Measurements from ENCODE around the gene FGD5.

Gene FGD5

DNA sequence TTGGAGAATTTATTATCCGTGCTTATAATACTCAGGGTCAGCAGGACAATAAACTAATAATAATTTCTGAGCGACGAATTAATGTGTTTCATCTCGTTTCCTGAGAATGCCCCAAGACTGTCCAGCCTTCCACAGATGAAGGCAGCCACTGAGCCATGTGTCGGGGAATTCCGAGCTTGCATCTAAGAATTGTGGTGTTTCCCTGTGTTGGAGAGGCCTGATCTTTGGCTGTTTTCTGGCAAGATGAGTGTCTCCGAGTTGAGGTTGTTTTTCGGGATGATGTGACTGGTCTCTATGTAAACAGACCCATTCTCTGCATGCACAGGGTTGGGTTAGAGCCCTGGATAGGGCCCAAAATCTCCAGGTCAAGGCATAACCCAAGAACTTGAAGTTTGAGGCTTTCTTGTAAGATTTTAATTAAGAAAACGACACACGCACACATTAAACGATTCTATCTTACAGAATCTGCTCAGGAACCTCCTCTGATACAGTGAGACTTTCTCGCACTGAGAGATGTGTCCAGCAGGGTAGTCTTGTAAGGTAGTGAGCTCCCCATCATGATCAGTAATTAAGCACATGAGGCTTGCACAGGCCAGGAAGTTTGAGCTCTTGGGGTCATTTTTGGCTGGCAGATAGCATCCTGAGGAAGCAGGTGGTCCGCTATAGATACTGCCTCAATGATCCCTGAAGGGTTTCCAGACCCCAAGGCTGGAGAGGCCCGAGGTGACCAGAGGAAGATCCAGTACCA is 14.4 kb downstream of the FGD5 start:
- no peak for DNase-seq

DNA sequence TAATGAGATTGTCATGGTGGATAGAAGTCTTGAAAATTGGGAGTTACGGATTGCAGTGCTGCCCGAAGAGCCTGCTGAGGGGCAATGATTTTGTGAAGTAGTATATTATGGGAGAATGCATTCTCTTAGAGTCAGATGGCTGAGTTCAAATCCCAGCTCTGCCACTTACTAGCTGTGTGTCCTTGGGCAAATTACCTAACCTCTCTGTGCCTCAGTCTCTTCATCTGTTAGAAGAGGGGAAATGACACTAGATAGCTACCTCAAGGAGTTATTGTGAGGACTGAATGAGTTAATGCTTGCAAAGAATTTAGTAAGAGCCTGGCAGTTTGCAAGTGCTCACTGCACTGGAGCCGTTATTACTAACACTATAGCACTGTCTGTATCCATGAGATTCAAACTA is 15.4 kb downstream of the FGD5 start:
- no peak for DNase-seq

DNA sequence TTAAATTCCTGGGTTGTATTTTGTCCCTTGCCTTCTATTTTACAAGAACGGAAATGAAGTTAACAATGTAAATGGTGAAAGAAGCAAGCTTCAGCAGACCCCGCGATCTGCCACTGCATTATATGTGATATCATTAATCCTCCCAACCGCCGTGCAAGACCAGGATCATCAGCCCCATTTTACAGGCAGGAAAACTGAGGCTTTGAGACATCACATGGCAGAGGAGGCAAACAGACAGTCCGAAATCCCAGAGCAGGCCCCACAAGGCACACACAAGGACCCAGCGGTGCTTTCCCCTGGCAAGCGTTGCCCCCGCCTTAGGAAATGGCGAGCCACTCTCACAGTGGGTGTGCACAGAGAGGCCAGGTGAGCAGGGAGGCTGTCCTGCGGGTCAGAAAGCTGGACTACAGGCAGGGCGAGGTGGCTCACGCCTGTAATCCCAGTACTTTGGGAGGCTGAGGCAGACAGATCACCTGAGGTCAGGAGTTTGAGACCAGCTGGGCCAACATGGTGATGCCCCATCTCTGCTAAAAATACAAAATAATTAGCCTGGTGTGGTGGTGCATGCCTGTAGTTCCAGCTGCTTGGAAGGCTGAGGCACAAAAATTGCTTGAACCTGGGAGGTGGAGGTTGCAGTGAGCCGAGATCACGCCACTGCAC is 16.2 kb downstream of the FGD5 start:
- no peak for DNase-seq

DNA sequence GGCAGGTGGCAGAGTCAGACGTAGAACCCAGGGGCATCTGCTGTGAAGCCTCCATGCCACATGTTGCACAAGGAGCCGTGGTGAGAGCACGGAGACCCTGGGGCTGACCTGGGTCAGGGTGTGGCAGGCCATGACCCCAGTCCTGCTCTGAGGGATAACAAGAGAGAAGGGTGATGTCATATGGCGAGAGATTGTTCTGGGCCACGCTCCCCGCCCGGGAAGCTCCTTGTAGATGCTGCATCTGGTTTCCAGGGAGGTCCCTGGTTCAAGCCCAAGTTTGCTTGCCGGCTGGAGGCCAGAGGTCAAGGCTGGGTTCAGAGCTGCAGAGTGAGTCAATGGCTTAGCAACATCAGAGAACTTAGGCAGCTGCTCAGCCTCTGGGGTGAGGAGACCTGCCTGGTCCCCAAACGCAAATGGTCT is 17.3 kb downstream of the FGD5 start:
- DNase-seq: no peak

DNA sequence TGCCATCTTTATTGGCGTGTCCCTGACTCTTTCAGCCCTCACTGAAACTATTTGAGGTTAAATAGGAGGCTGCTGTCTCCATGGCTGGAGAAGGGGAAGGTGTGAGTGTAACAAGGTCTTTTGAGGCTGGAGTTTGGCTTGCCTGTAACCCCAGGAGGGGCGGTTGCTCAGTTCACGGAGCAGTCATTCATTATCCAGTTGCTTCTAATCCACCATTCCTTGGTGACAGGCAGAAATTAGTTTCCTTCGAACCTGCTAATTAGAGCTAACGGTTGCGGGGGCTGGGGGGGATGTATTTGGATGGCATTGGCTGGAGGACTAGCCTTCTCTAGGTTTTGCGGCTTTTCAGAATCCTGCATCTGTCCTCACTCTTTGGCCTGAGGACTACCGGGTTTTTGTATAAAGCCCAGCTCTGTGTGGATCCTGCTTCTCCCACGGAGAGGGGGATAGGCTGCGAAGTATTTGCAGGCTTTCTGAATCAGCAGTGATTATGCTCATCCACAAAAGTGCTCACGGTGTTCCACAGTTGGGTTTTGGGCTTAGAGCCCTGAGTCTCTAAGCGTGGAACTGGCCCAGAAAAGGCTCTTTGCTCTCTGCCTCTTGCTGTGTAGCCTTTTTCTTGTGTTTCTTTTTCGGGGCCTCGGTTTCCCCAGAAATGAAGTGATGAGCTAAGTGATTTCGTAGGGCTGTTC is 18.6 kb downstream of the FGD5 start:
- DNase-seq: no peak

DNA sequence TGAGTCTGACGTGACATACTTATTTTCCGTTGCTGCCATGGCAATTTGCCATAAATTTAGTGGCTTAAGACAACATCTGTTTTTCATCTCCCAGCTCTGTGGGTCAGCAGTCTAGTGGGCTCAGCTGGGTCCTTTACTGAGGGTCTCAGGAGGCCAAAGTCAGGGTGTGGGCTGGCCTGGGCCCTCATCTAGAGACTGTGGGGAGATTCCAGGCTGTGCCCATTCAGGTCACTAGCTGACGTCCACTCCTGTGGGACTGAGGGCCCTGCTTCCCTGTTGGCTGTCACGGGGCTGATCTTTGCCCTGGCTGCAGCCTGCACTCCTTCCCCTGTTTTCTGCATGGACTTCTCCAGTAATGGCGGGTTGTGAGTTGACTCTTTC is 19.1 kb downstream of the FGD5 start:
- DNase-seq: no peak

DNA sequence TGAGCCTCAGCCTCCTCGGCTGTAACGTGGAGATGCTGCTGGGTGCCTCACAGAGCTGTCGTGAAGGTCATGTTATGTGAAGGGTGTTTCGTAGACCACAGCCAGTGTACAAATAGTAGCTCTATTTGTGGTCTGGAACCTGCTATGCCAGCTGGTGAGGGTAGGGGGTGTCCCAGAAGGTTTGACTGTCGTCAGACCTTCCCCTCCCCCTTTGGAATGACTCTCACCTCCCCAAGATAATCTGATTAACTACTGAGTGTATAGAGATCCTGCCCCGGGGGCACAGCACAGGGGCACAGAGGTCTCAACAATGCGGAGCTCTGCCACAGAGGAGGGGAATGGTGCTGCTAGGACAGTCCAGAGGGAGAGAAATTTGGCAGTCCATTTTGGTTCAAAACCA is 20.5 kb downstream of the FGD5 start:
- DNase-seq: no peak

DNA sequence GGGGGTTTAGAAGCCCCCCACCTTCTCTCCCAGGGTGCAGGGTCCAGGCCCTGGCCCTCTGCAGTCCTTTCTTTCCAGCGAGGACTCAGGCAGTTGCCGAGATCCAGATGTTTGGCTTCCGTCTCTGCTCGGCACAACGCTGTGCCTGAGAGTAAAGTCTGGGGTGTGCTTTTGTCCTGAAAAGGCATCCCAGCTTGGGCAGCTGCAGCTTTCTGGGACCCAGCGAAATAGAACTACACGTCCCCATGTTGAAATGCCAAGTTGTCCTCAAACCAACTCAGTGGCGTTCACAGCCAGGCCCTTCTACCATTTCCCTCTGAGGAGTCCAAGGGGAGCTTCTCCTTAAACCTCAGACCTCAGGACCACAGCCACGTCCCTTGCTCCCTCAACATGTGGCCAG is 23.1 kb downstream of the FGD5 start:
- DNase-seq: no peak

DNA sequence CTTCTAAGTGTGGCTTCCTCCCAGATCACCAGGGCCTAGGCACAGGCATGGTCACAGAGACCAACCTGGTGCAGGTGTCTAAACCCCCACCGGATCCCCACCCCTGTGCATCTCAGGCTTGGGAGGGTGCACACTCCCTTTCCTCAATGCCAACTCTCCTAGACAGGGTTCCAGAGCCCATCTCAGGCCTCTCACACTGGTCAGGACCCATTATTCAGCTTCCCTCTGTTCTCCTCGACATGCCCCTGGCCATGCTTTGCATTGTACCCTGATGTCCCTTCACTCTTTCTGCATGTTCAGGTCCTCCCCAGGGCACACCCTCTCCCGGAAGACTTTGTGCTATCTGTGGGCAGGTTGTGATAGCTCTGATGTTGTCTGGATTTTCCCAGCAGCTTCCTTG is 23.5 kb downstream of the FGD5 start:
- no peak for DNase-seq

DNA sequence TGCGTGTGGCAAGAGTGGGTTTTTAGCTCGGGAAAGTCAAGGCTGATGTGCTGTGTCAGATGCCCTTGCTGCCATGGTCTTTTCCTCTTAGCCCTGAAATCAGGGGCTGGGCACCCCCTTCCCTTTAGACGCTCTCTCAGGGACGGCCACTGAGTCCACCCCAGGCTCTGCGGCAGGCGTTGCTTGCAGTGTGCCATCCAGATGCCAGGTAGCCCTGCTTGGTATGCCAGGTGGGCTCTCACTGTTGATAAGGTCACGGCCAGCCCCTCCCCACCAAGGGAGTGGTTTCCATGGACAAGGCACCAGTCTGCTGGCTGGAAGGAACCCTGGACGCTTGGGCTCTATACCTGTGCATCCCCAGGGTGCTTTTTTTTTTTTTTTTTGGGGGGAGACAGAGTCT is 24.6 kb downstream of the FGD5 start:
- no peak for DNase-seq

DNA sequence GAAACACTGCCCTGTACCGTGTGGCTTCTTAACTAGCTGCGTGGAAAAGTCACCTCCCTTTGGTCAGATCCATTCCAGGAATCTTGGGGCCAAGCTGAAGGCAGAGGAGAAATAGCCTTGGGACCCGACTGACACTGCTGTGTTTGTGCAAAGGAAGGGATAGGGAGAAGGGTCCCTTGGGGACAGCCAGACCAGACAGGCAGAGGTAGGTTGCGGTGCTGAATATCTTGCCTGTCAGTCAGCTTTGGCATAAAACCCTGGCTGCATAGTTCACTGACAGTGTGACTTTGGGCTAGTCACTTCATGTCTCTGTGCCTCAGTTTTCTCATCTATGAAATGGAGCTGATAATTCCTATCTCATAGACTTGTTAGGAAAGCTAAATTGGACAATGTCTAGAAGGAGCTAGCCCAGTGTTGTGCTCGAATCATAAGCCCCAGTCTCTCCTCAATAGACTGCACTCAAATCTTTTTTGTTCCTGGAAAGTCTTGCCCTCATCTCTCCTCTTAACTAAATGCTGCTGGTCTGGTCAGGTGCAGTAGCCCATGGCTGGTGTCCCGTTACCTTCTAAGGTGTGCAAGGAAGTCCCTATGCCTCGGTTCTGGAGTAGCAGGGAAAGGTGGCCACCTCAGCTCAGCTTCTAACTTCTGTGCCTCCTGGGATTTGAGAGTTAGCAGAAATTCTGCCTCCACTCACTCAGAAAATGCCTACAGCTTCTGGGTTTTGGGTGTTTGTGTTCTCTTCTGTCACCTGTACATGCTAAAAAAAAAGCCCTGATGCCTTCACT is 25.8 kb downstream of the FGD5 start:
- no peak for DNase-seq

DNA sequence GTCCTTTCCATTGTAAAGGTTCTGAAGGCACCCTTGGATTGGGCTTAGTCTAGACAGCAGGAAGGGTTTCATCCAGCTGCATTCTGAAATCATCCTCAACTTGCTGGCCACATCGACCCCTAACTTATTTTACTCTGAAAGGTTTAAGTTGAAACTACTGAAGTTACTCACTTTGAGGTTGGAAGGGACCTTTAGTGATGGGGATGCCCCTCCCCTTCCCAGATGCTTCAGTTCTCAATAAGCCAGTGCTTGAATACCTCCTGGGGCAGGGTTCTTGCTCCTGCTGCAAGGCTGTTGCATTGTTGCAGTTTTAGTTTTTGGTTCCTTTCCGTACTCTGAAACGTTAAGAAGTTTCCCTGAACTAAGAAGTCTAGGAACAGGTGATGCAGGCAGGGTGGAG is 26.4 kb downstream of the FGD5 start:
- DNase-seq: no peak

DNA sequence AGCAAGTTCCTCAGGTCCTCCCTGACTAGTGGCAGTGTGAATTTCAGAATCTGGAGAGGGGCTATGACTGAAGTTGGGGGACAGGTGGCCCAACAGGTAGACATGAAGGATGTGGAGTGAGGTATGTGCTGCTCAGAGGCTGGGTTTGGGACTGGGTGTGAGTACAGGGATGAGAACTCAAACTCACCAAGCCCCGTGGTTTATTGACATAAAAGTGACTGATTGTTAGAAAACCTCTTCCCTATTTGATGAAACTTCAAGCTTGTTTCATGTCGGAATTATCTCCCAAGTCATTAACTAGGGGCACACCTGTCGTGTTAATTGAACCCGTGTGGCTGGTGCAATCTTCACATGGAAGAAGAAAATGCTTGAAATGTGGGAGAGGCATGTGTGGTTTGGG is 27.1 kb downstream of the FGD5 start:
- DNase-seq: no peak

DNA sequence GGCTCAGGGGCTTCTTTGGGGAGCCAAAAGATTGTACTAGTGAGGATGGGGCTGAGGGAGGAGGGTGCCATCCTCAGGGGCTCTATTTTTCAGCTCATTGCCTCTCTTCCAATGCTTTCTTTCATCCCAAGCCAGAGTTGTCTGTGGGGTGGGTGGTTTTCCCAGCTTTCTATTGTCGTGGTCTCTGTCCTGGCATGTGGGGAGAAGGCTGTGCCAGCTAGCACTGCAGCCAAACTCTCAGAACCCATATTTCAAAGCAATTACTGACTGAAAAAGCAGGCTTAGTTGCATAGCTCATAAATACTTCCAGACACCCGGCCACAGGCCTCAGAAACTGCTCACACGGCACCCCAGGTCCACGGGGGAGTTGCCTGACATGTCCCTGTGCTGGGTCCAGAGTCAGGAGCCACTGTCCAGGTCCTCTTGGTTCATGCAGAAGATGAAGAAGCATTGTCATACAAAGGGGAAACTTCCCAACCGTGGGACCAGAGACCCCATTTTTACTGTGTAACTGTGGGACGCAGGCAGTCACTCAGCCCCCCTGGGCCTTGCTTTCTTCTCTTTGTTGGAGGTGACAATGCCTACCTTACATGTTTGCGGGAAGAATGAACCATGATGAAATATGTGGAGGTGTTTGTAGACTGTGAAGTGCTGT is 27.6 kb downstream of the FGD5 start:
- no peak for DNase-seq

DNA sequence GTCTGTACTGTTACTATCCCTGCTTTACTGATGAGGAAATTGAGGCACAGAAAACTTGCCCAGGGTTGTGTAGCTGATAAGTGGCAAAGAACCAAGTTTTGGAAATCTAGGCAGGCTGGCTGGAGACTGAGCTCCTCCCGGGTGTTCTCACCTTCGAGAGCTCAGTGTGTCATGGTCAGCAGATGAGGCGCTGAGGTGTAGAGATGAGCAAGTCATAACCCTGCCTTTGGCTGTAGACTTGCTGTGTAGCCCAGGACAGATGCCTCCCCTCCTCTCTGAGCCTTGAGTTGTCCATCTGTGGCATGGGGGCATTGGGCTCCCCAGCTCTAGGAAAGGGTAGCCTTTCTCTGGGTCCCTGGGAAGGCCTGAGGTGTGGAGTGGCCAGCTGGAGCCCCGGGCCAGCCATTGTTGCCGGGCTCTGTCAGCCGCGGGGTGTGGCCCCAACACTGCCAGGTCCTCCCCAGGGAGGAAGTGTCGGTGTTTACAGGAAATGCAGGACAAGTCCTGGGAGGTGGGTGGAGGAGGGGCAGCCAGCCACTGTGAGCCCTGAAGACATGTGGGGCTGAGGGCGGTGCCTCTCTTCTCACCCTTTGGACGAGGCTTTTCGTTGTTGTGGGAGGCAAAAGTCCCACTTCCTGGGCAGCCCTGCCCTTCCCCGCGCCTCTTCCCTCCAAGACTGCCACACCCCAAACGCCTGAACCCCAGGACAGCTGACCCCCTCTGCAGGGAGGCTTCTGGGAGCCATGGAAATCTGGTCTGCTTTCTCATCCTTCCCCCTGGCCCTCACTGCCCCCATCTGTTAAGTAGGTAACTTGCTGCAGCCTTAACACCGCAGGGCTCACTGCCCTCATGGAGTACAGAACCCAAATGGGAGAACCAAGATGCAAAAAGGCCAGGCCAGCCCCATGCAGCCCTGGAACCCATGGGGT is 29.1 kb downstream of the FGD5 start:
- no peak for DNase-seq

DNA sequence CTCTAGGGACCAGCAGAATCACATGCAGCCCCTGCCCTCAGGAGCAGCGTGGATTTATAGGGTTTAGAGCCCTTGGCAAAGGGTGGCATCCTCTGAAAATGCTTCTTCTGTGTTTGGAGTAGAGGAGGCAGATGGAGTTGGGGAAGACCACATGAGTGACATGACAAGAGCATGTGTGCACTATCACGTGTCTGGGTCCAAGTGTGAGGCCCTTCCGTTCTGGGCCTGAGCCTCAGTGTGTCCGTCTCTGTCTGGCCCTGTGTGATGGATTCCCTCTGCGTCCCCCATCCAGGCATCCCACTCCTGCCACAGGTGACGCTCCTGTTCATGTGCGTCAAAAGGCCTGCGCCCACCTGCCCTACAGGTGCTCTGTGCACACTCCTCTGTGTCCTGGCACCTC is 30.1 kb downstream of the FGD5 start:
- DNase-seq: no peak

DNA sequence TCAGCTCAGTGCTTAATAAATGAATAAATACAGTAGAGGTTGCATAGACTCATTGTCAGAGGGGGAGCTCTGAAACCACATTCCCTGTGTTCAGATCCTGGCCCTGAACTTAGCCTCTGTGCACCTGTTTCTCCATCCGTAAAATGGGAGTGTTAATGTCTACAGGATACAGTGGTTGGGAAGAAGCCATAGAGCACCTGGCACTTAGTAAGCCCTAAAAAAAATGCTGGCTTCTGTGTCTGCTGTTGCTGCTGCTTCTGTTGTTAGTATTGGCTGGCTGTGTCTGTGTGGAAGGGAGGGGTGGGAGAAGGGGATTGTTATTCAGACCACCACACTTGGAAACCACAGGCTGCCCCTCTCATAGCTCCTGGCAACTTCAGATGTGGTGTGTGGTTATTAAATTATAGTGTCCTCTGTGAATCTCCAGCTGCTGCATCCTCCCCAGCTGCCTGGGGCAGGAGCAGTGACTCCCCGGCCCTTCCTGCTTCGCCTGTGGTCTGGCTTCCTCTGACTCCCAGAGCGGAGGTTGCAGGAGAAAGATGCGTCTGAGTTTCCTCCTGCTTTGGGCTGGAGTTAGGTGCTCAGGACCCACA is 31.0 kb downstream of the FGD5 start:
- no peak for DNase-seq

DNA sequence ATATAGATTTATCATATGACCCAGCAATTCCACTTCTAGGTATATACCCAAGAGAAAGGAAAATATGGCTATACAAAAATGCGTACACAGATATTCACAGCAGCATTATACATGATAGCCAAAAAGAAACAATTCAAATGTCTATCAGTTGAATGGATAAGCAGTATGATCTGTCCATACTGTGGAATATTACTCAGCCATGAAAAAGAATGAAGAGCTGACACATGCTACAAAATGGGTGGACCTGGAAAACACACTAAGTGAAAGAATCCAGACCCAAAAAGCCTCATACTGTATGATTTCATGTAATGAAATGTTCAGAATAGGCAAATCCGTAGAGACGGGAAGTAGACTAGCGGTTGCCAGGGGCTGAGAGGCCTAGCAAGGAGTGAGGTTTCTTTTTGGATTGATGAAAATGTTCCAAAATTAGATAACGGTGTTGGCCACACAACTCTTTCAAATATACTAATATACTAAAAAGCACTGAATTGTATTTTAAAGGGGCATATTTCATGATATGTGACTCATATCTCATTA is 33.4 kb downstream of the FGD5 start:
- no peak for DNase-seq

DNA sequence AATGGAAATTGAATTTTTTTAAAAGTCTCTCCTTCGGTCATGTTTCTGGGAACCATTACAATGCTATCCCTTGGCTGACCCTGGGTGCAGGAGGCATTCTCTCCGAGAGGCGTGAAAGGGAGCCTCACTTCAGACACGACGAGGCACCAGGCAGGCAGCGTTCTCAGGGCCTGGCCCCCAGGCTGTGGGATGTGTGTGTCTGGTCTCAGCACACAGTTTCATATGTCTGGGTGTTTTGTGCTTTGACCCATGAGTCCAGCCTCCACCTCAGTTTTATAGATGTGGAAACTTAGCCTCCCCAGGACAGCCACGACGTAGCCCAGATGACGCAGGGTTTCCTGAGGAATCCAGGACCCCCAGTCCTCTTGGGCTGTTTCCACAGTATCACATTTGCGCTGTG is 34.0 kb downstream of the FGD5 start:
- DNase-seq: no peak

DNA sequence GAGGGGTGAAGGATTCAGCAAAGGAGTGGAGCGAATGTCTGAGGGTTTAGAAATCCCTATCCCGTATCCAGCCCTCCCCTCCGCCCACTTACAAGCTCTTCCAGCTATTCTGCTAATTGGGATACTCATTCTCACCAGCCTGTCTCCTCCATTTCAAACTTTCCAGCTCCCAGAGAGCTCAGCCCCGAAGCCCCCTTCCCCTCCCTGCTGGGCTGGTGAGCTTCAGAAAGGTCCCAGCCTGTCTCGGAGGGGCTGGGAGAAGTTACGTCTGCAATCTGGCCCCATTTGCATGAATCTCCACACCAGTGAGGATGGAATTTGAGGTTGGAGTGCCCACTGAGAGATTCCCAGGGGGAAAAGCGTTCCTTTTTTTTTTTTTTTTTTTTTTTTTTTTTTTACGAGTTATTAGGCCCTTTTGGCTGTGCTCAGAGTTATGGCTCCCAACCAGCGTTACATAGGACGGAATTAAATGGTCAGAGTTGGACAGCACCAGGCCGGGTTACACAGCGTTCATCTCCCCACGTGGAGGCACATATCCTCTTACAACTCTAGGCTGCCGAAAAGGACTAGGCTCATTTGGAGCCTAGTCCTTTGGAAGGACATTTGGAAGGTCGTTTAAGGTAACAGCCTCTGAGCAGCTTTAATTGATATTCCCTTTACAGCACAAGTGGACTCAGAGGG is 34.6 kb downstream of the FGD5 start:
- DNase-seq: no peak

DNA sequence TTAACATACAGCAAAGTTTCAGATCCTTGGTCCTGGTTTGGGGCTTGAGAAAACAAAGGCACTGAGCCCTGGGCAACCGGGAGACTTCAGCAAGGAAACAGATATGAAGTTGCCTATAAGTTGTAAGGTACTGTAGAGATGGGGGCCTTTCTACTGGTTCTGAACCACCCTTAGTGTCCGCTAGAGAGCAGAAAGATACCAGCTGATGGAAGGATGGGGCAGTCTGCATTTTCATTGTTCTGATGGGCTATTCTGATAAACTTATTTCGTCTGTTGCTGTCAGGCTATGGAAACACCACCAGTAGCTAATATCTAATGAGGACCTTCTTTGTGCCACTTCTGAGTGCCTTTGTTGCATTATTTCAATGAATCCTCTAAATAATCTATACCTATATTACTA is 38.7 kb downstream of the FGD5 start:
- no peak for DNase-seq
